Trophoblast cell (in vitro differentiated cells and primary cell): ENCODE measurements around the gene DNAH9.

ENCODE experiments used
- DNase-seq, 2 donors: peaks; one replicate each; pipeline ENCODE4 v3.0.0-alpha.2; 2016
- H2AFZ ChIP-seq: 2 replicates; pipeline ENCODE4 v1.6.1; 2013; ENCODE audit warnings: low read length, moderate library complexity, mild to moderate bottlenecking; ENCODE audit not compliant: insufficient read depth, poor library complexity
- H2AK5ac ChIP-seq: 2 replicates; pipeline ENCODE4 v1.6.1; 2013; ENCODE audit warnings: mild to moderate bottlenecking, low read length
- H2BK120ac ChIP-seq: 2 replicates; pipeline ENCODE4 v1.6.1; 2013; ENCODE audit warnings: low read length, mild to moderate bottlenecking, moderate library complexity; ENCODE audit not compliant: insufficient read depth, poor library complexity
- H2BK12ac ChIP-seq: 2 replicates; pipeline ENCODE4 v1.6.1; 2013; ENCODE audit warnings: mild to moderate bottlenecking, low read length, moderate library complexity
- H2BK5ac ChIP-seq: 2 replicates; pipeline ENCODE4 v1.6.1; 2013; ENCODE audit warnings: low read length, low read depth, moderate library complexity, mild to moderate bottlenecking; ENCODE audit not compliant: poor library complexity
- H3K14ac ChIP-seq: 2 replicates; pipeline ENCODE4 v1.6.1; 2013; ENCODE audit warnings: mild to moderate bottlenecking, low read length
- H3K18ac ChIP-seq: 2 replicates; pipeline ENCODE4 v1.6.1; 2013; ENCODE audit warnings: mild to moderate bottlenecking, low read length
- H3K23ac ChIP-seq: 2 replicates; pipeline ENCODE4 v1.6.1; 2013; ENCODE audit warnings: low read length
- H3K27ac ChIP-seq: 2 replicates; pipeline ENCODE4 v1.5.1; 2013; ENCODE audit warnings: low read depth, mild to moderate bottlenecking, inconsistent platforms, low read length, moderate library complexity
- H3K27me3 ChIP-seq: 2 replicates; pipeline ENCODE4 v1.6.1; 2013; ENCODE audit warnings: inconsistent platforms, mild to moderate bottlenecking, low read length, moderate library complexity; ENCODE audit not compliant: insufficient read depth
- H3K36me3 ChIP-seq, 2 experiments: 1 replicate in 1 of 2; 2 replicates in 1 of 2; pipeline ENCODE4 v1.6.1; 2013; ENCODE audit warnings: low read length in 2 of 2, mild to moderate bottlenecking in 2 of 2, moderate library complexity in 1 of 2; ENCODE audit not compliant: insufficient read depth in 2 of 2, control insufficient read depth in 1 of 2
- H3K4ac ChIP-seq: 2 replicates; pipeline ENCODE4 v1.6.1; 2013; ENCODE audit warnings: low read depth, mild to moderate bottlenecking, low read length, moderate library complexity
- H3K4me1 ChIP-seq, 2 experiments: 1 replicate in 1 of 2; 2 replicates in 1 of 2; pipeline ENCODE4 v1.6.1; 2013; ENCODE audit warnings: low read length in 2 of 2, mild to moderate bottlenecking in 2 of 2, moderate library complexity in 1 of 2; ENCODE audit not compliant: insufficient read depth in 2 of 2, control insufficient read depth in 1 of 2
- H3K4me2 ChIP-seq: 2 replicates; pipeline ENCODE4 v1.6.1; 2013; ENCODE audit warnings: inconsistent platforms, mild to moderate bottlenecking, low read length, moderate library complexity
- H3K4me3 ChIP-seq: 2 replicates; pipeline ENCODE4 v1.5.1; 2013; ENCODE audit warnings: mild to moderate bottlenecking, low read depth, low read length, inconsistent platforms
- H3K79me1 ChIP-seq: one replicate; pipeline ENCODE4 v1.6.1; 2013; ENCODE audit warnings: low read length
- H3K79me2 ChIP-seq: 2 replicates; pipeline ENCODE4 v1.6.1; 2013; ENCODE audit warnings: low read length, mild to moderate bottlenecking; ENCODE audit not compliant: control insufficient read depth, insufficient read depth, poor library complexity
- H3K9ac ChIP-seq: 2 replicates; pipeline ENCODE4 v1.6.1; 2013; ENCODE audit warnings: mild to moderate bottlenecking, low read length
- H3K9me3 ChIP-seq: 2 replicates; pipeline ENCODE4 v1.6.1; 2013; ENCODE audit warnings: low read depth, mild to moderate bottlenecking, control low read depth, inconsistent platforms, low read length; ENCODE audit not compliant: insufficient read depth
- H4K12ac ChIP-seq: 2 replicates; pipeline ENCODE4 v1.6.1; 2013; ENCODE audit warnings: low read depth, mild to moderate bottlenecking, low read length, moderate library complexity
- H4K8ac ChIP-seq: 2 replicates; pipeline ENCODE4 v1.6.1; 2013; ENCODE audit warnings: low read depth, mild to moderate bottlenecking, low read length, moderate library complexity
- H4K91ac ChIP-seq: one replicate; pipeline ENCODE4 v1.6.1; 2013; ENCODE audit warnings: low read depth, mild to moderate bottlenecking, low read length, moderate library complexity
- WGBS: extraction: QIAGEN DNeasy Blood & Tissue Kit; methylation state at CpG from one replicate; pipeline ENCODE4 v1.1.7; 2013; ENCODE audit warnings: missing lambda C conversion rate; ENCODE audit not compliant: insufficient read length, insufficient coverage; ENCODE audit errors: extremely low coverage; 5-methylcytosine and 5-hydroxymethylcytosine counted together

The DNAH9 gene

DNA sequence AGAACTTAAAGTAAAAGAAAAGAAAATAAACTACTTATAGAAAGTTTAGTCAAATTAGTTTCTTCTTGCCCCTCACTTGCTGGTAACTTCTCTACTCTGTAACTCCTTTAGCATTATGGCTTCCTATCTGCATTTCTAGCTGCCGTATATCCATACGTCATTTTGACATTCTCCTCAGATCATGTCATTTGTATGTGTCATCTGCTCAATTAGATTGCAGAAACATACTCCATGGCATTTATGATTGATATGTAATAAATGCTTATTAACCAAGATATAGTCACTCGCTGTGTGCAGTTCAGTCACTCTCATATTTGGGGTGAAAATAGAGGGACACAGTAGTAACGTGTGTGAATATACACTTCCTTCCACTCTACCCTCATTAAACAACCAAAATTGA is 295.6 kb downstream of the DNAH9 start:
- H3K4me3 ChIP-seq, result no peak overlapping the region
- no peaks in the 10 kb centered on the region for H3K27me3 ChIP-seq
- no peaks in the 10 kb centered on the region for H3K36me3 ChIP-seq
- no peak overlapping the region for H3K4ac ChIP-seq
- H2BK5ac ChIP-seq, result no peak overlapping the region
- no peak overlapping the region for H4K8ac ChIP-seq
- WGBS, result no CpG with 5 or more reads among the region's 4 CpGs
- no peak for DNase-seq
- no peaks in the 10 kb centered on the region for H3K9me3 ChIP-seq
- no peak overlapping the region for H4K91ac ChIP-seq
- no peak overlapping the region for H2AK5ac ChIP-seq
- H3K79me1 ChIP-seq, result no peaks in the 10 kb centered on the region
- no peak overlapping the region for H3K23ac ChIP-seq
- no peak overlapping the region for H2BK12ac ChIP-seq
- H3K4me1 ChIP-seq, result no peaks in the 10 kb centered on the region
- H2BK120ac ChIP-seq, result no peak overlapping the region
- no peak overlapping the region for H3K9ac ChIP-seq
- H3K4me2 ChIP-seq, result no peak overlapping the region
- no peak overlapping the region for H4K12ac ChIP-seq
- H3K14ac ChIP-seq, result no peak overlapping the region
- no peak overlapping the region for H2AFZ ChIP-seq
- no peak overlapping the region for H3K27ac ChIP-seq
- H3K79me2 ChIP-seq, result no peaks in the 10 kb centered on the region
- no peak overlapping the region for H3K18ac ChIP-seq

DNA sequence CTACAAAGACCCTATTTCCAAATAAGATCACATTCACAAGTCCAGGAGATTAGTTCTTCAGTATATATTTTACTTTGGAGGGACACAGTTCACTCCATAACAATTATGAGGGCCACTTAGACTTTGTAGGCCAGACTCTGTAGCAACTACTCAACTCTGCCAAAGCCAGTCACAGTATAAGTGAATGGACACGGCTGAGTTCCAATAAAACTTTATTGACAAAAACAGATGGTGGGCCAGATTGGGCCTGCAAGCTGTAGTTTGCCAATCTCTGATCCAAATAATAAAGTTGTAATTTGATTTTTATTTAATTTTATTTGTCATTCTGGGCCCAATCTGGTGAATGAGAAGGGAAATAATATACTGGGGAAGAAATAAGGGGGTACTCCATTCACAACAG is 297.9 kb downstream of the DNAH9 start:
- Histone ChIP-seq H3K4ac (no peak overlapping the region), H3K27ac (no peak overlapping the region), H3K27me3 (no peaks in the 10 kb centered on the region), H3K4me3 (no peak overlapping the region), H3K79me2 (no peaks in the 10 kb centered on the region), H3K23ac (no peak overlapping the region), H2BK120ac (no peak overlapping the region), H3K4me1 (no peaks in the 10 kb centered on the region), H3K4me2 (no peak overlapping the region), H2BK12ac (no peak overlapping the region), H4K8ac (no peak overlapping the region), H3K9me3 (no peaks in the 10 kb centered on the region), H4K12ac (no peak overlapping the region), H3K79me1 (no peaks in the 10 kb centered on the region), H3K14ac (no peak overlapping the region), H2AK5ac (no peak overlapping the region), H3K36me3 (no peaks in the 10 kb centered on the region), H3K9ac (no peak overlapping the region), H3K18ac (no peak overlapping the region), H4K91ac (no peak overlapping the region), H2AFZ (no peak overlapping the region), H2BK5ac (no peak overlapping the region)
- DNase-seq, result no peak
- WGBS, result no CpG with 5 or more reads among the region's 1 CpG

GRCh38 chr17:11898526-11899235 is 300.4 kb downstream of the DNAH9 start:
- no peaks in the 10 kb centered on the region for H3K79me1 ChIP-seq
- DNase-seq, result no peak
- no peak overlapping the region for H3K9ac ChIP-seq
- H3K18ac ChIP-seq, result no peak overlapping the region
- H3K9me3 ChIP-seq, result no peaks in the 10 kb centered on the region
- no peak overlapping the region for H3K4ac ChIP-seq
- no peak overlapping the region for H3K23ac ChIP-seq
- no peaks in the 10 kb centered on the region for H3K27me3 ChIP-seq
- no peak overlapping the region for H3K14ac ChIP-seq
- H2BK120ac ChIP-seq, result no peak overlapping the region
- H3K4me3 ChIP-seq, result no peak overlapping the region
- WGBS, result no CpG with 5 or more reads among the region's 7 CpGs
- no peaks in the 10 kb centered on the region for H3K4me1 ChIP-seq
- H3K79me2 ChIP-seq, result no peaks in the 10 kb centered on the region
- H2AFZ ChIP-seq, result no peak overlapping the region
- H4K12ac ChIP-seq, result no peak overlapping the region
- H4K91ac ChIP-seq, result no peak overlapping the region
- H3K4me2 ChIP-seq, result no peak overlapping the region
- H2BK12ac ChIP-seq, result no peak overlapping the region
- no peak overlapping the region for H2AK5ac ChIP-seq
- no peak overlapping the region for H2BK5ac ChIP-seq
- H3K36me3 ChIP-seq, result no peaks in the 10 kb centered on the region
- H4K8ac ChIP-seq, result no peak overlapping the region
- no peak overlapping the region for H3K27ac ChIP-seq

DNA sequence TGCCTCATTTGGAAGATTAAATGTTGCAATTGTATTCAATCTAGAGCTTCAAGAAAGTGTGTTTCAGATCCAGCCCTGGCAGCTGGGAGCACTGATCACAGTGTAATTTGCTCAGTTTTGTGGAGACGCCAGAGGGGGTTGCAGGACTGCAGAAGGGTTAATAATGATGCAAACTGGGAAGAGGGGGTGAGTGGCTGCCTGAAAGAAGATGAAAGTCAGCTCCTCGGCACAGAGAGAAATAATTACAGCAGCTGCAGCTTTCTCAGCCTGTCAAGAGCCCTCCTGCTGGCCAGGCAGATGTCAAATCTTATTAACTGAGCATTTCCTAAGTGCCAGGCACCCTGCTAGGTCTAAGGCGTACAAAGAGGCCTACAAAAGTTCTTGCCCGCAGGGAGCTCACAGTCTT is 301.3 kb downstream of the DNAH9 start:
- no peaks in the 10 kb centered on the region for H3K4me1 ChIP-seq
- no peaks in the 10 kb centered on the region for H3K36me3 ChIP-seq
- no peak overlapping the region for H2AFZ ChIP-seq
- H2BK5ac ChIP-seq, result no peak overlapping the region
- no peak overlapping the region for H3K4ac ChIP-seq
- no peaks in the 10 kb centered on the region for H3K9me3 ChIP-seq
- no peaks in the 10 kb centered on the region for H3K79me1 ChIP-seq
- no peak overlapping the region for H3K4me3 ChIP-seq
- no peak for DNase-seq
- WGBS, result no CpG with 5 or more reads among the region's 4 CpGs
- H3K14ac ChIP-seq, result no peak overlapping the region
- no peak overlapping the region for H3K23ac ChIP-seq
- H2AK5ac ChIP-seq, result no peak overlapping the region
- no peak overlapping the region for H3K27ac ChIP-seq
- no peak overlapping the region for H4K8ac ChIP-seq
- H3K4me2 ChIP-seq, result no peak overlapping the region
- H3K27me3 ChIP-seq, result no peaks in the 10 kb centered on the region
- no peak overlapping the region for H4K91ac ChIP-seq
- H2BK12ac ChIP-seq, result no peak overlapping the region
- no peak overlapping the region for H2BK120ac ChIP-seq
- no peak overlapping the region for H3K18ac ChIP-seq
- H3K9ac ChIP-seq, result no peak overlapping the region
- H3K79me2 ChIP-seq, result no peaks in the 10 kb centered on the region
- H4K12ac ChIP-seq, result no peak overlapping the region
